ENCODE data around the gene PRR13.

PRR13 gene

DNA sequence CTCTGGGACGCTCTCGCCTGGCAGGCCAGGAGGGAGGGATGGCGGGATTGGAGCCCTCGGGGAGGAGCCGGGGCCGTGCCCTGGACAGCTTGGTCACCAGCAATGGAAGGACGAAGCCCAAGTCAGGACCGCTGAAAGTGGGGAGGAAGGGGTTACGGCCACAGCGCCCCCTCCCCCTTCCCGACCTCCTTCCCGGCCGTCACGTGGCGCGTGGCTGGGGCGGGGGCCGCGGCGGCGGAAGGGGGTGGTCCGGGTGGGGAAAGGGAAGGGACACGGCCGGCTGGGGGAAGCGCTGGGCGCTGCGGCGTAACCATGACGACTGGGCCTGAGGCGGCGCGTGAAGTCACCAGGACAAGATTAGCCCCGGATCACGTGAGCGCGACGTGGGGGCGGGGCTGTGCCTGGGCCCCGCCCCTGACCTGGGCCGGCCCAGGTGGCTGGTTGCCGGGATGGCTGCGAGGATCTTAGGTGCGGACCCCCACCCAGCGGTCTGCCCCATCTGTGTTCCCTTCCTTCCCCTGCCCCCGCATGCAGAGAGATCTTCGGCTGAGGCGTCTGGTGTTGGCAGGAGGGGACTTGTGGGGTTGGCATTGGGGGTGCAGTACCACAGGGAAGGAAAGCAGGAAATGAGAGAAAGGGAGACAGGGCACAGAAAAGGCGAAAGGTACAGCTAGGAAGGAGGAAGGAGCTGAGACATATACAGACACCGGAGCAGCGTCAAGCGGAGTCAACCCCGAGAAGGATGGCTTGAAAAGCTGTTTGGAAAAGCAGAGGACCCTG lies 51.5 kb downstream of the PRR13 start:
- TF ChIP-seq, protein P1, sequence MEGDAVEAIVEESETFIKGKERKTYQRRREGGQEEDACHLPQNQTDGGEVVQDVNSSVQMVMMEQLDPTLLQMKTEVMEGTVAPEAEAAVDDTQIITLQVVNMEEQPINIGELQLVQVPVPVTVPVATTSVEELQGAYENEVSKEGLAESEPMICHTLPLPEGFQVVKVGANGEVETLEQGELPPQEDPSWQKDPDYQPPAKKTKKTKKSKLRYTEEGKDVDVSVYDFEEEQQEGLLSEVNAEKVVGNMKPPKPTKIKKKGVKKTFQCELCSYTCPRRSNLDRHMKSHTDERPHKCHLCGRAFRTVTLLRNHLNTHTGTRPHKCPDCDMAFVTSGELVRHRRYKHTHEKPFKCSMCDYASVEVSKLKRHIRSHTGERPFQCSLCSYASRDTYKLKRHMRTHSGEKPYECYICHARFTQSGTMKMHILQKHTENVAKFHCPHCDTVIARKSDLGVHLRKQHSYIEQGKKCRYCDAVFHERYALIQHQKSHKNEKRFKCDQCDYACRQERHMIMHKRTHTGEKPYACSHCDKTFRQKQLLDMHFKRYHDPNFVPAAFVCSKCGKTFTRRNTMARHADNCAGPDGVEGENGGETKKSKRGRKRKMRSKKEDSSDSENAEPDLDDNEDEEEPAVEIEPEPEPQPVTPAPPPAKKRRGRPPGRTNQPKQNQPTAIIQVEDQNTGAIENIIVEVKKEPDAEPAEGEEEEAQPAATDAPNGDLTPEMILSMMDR (IDR thresholded peaks at IDR 0.05; ENCODE audit: control insufficient read depth, insufficient read depth, low read depth, low read length, missing control alignments), result peak; percentile 2
- no peak for DNase-seq (ENCODE audit: low read depth)
- H3K4me3 ChIP-seq (ENCODE audit: control insufficient read depth, low read depth, low read length), result peak overlapping the region; percentile 57

DNA sequence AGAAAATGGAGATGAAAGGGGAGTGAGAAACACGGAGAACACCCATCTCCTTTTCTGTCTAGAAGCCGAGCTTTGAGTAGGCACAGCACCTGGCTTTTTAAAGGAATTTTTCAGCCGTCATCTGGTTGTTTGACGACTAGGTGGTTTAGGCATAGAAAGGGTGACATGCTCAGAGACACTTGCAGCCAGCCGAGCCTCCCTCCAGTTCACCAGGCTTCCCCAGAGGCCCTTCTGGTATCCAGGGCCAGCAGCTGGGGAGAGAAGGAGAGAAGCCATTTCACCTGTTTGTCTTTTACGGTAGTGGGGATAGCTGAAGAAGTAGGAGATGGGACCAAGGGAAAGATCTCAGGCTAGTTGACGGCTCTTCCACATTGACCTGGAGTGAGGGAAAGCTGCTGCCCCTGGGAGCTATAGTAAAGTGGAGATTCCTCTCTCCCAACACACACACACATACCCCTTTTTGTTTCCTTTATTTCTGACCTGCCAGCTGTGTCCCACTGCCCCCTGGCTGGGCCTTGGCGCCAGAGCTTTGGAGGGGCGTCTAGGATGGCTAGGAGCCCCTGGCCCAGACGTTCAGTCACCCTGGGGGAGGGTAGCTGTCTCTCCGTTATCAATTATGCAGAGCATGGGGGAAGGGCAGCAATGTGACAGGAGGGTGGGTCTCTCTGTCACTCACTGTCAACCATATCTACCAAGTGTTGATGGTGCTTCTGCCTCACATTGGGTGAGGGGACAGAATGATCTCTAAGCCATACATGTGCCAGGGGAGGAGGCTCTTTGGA lies 52.3 kb downstream of the PRR13 start:
- H3K4me3 ChIP-seq (ENCODE audit: control insufficient read depth, low read depth, low read length), result no peak overlapping the region; the same call in 1 of the 2 replicates
- TF ChIP-seq, protein P1 (IDR thresholded peaks at IDR 0.05; ENCODE audit: control insufficient read depth, insufficient read depth, low read depth, low read length, missing control alignments), result no peak
- no peak for DNase-seq (ENCODE audit: low read depth)
